CD14-positive monocyte (primary cell): ENCODE data around the gene MYOC. TPM values are rescaled to one million over a fixed set of nuclear protein-coding genes. Genes with fewer than 3 reads are reported as not detected.

Experiments
- DNase-seq, 3 donors: peaks; one replicate each; pipeline ENCODE4 v3.0.0-alpha.2; 2011 to 2022
- H2AFZ ChIP-seq: 2 replicates; pipeline ENCODE4 v1.6.0; 2012; ENCODE audit warnings: mild to moderate bottlenecking, low read depth, low read length, inconsistent platforms; ENCODE audit not compliant: insufficient read depth, poor library complexity, severe bottlenecking
- H3K27ac ChIP-seq, 2 donors: 1 replicate in 1 of 2; 2 replicates in 1 of 2; pipeline ENCODE4 v1.5.1; 2012 to 2013; ENCODE audit warnings: low read length in 2 of 2, control low read depth in 1 of 2, inconsistent platforms in 1 of 2, low read depth in 1 of 2, mild to moderate bottlenecking in 1 of 2
- H3K27me3 ChIP-seq, 2 donors: one replicate each; pipeline versions ENCODE4 v1.6.0 to v1.6.1; 2011 to 2013; ENCODE audit warnings: low read length in 2 of 2; ENCODE audit not compliant: control insufficient read depth in 2 of 2, insufficient read depth in 2 of 2
- H3K36me3 ChIP-seq, 2 donors: replicated peaks in 1 of 2; 1 replicate in 1 of 2; 2 replicates in 1 of 2; pipeline versions ENCODE4 v1.5.1 to v1.6.1; 2012 to 2013; ENCODE audit warnings: low read length in 2 of 2, control low read depth in 1 of 2, inconsistent platforms in 1 of 2, mild to moderate bottlenecking in 1 of 2; ENCODE audit not compliant: insufficient read depth in 2 of 2, control insufficient read depth in 1 of 2
- H3K4me1 ChIP-seq, 2 donors: 1 replicate in 1 of 2; 2 replicates in 1 of 2; pipeline versions ENCODE4 v1.5.1 to v1.6.1; 2012 to 2013; ENCODE audit warnings: low read length in 2 of 2, control low read depth in 1 of 2, inconsistent platforms in 1 of 2, mild to moderate bottlenecking in 1 of 2, moderate library complexity in 1 of 2; ENCODE audit not compliant: insufficient read depth in 2 of 2, control insufficient read depth in 1 of 2
- H3K4me2 ChIP-seq: replicated peaks from 2 replicates; pipeline ENCODE3; 2012; ENCODE audit warnings: low read length, moderate library complexity, mild to moderate bottlenecking; ENCODE audit not compliant: poor library complexity, severe bottlenecking; ENCODE audit errors: extremely low read depth
- H3K4me3 ChIP-seq, 3 experiments: fragments of 200-600 bp in 1 of 3; sonication (generic) in 1 of 3; replicated peaks in 1 of 3; 1 replicate in 2 of 3; 2 replicates in 1 of 3; pipeline ENCODE4 v1.5.1; 2011 to 2013; ENCODE audit warnings: low read length in 3 of 3, mild to moderate bottlenecking in 3 of 3, control low read depth in 2 of 3, low read depth in 2 of 3, inconsistent platforms in 1 of 3, moderate library complexity in 1 of 3
- H3K79me2 ChIP-seq: 2 replicates; pipeline ENCODE4 v1.6.0; 2012; ENCODE audit warnings: mild to moderate bottlenecking, control low read depth, inconsistent platforms, low read length, moderate library complexity; ENCODE audit not compliant: insufficient read depth
- H3K9ac ChIP-seq: 2 replicates; pipeline ENCODE4 v1.6.0; 2017; ENCODE audit warnings: low read length, mild to moderate bottlenecking; ENCODE audit not compliant: insufficient read depth, poor library complexity, severe bottlenecking
- H3K9me3 ChIP-seq, 2 donors: replicated peaks in 1 of 2; 1 replicate in 1 of 2; 2 replicates in 1 of 2; pipeline versions ENCODE4 v1.5.1 to v1.6.1; 2012 to 2013; ENCODE audit warnings: low read length in 2 of 2, control low read depth in 1 of 2; ENCODE audit not compliant: control insufficient read depth in 1 of 2, insufficient read depth in 1 of 2
- H4K20me1 ChIP-seq: 2 replicates; pipeline ENCODE4 v1.6.0; 2012; ENCODE audit warnings: mild to moderate bottlenecking, low read length, control low read depth, moderate library complexity; ENCODE audit not compliant: insufficient read depth
- H3K27ac Mint-ChIP-seq, 7 donors: one replicate each; pipeline ENCODE4 v1.8.0; 2020; ENCODE audit warnings: mild to moderate bottlenecking in 7 of 7, mixed read lengths in 7 of 7, moderate library complexity in 6 of 7, inconsistent platforms in 2 of 7
- H3K27me3 Mint-ChIP-seq, 3 donors: one replicate each; pipeline ENCODE4 v1.8.0; 2021 to 2022; ENCODE audit warnings: low read depth in 3 of 3, mild to moderate bottlenecking in 3 of 3, mixed read lengths in 3 of 3, moderate library complexity in 3 of 3, inconsistent platforms in 1 of 3
- H3K36me3 Mint-ChIP-seq, 2 donors: one replicate each; pipeline ENCODE4 v1.8.0; 2020; ENCODE audit warnings: mixed read lengths in 2 of 2, inconsistent platforms in 1 of 2, mild to moderate bottlenecking in 1 of 2
- H3K4me1 Mint-ChIP-seq: one replicate; pipeline ENCODE4 v1.8.0; 2020; ENCODE audit warnings: mild to moderate bottlenecking, mixed read lengths
- H3K4me3 Mint-ChIP-seq, 2 donors: one replicate each; pipeline ENCODE4 v1.8.0; 2020; ENCODE audit warnings: mild to moderate bottlenecking in 2 of 2, mixed read lengths in 2 of 2, moderate library complexity in 1 of 2
- H3K9me3 Mint-ChIP-seq, 7 donors: one replicate each; pipeline ENCODE4 v1.8.0; 2020 to 2022; ENCODE audit warnings: mixed read lengths in 7 of 7, mild to moderate bottlenecking in 6 of 7, moderate library complexity in 6 of 7, inconsistent platforms in 2 of 7
- CTCF ChIP-seq: fragments of 200-600 bp; IDR thresholded peaks from one replicate; pipeline ENCODE4 v1.8.0; 2022; ENCODE audit warnings: antibody characterized with exemption, mild to moderate bottlenecking
- WGBS: methylation state at CpG from one replicate; pipeline ENCODE4 v1.1.5; 2013; ENCODE audit warnings: missing lambda C conversion rate; ENCODE audit not compliant: insufficient coverage; 5-methylcytosine and 5-hydroxymethylcytosine counted together
- intact Hi-C, 2 donors: fragments of 100-400 bp; cut with micrococcal nuclease; formaldehyde crosslinking; loops; one replicate each; pipeline versions ENCODE4 v1.15.0 to v1.15.1; 2023
- polyA plus RNA-seq, 3 donors: library from polyadenylated mRNA; depleted of rRNA in 1 of 3; unstranded in 2 of 3; stranded (reverse) in 1 of 3; fragments of 300-500 nt in 2 of 3; fragments of >200 nt in 1 of 3; fragmentation: Illumina TruSeq in 2 of 3; gene quantifications; 1 replicate in 2 of 3; 2 replicates in 1 of 3; pipeline ENCODE4 v1.2.3, GENCODE V29; 2012 to 2021

The MYOC gene
- polyA plus RNA-seq, 3 donors: not detected

GRCh38 chr1:171646249-171646560 is 6.3 kb downstream of the MYOC start:
- no peaks in the 10 kb centered on the region for H3K27me3 ChIP-seq
- no peaks in the 10 kb centered on the region for H3K36me3 ChIP-seq
- DNase-seq: no peak
- H3K9ac ChIP-seq: no peak overlapping the region
- H3K27ac ChIP-seq: no peak overlapping the region
- no peak overlapping the region for H3K4me2 ChIP-seq
- no peak overlapping the region for H3K4me3 ChIP-seq
- H4K20me1 ChIP-seq: no peaks in the 10 kb centered on the region
- H3K4me1 ChIP-seq: peaks cover 0 to 3% of the 10 kb centered on the region in 2 donors
- Mint-ChIP-seq H3K4me1 (peaks cover 8% of the 10 kb centered on the region), H3K36me3 (no peaks in the 10 kb centered on the region), H3K9me3 (no peaks in the 10 kb centered on the region), H3K27ac (no peak overlapping the region), H3K27me3 (peaks cover 0 to 6% (median 2%) of the 10 kb centered on the region in 3 donors), H3K4me3 (no peak overlapping the region)
- no peak for TF ChIP-seq CTCF
- no peak overlapping the region for H2AFZ ChIP-seq
- intact Hi-C loops: no loop called here
- H3K9me3 ChIP-seq: no peaks in the 10 kb centered on the region
- no CpG with 5 or more reads among the region's 1 CpG for WGBS
- H3K79me2 ChIP-seq: no peaks in the 10 kb centered on the region

DNA sequence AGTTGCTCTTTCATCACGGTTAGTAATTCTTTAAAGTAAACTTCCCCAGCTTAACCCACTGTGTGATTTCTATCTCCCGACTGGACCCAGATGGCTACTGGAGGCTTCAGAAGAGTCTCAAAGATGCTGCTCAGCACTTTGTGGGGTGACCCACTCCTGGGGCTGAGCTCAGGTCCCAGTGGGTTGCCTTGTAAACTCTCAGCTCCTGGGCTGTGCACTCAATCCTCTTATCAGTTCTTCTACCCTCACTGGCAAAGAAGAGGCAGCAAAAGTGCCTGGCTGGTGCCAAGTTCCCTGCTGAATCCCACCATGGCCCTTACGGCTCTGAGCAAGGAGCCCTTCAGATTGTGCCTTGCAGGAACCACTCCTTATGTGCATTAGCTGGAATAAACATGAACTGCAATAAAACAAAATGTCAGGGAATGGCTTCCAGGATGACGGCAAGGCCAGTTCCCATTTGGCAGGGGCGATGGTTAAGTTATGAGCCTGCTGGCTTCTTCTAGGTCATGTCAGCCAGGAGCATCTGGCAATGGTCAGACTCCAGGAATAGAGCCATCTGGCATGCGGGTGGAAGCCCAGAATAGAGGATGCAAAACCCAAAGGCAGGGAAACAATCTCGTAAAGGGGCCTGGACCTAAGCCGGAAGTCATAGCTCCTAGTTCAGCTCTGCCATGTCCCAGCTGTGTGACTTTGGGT is 6.8 kb downstream of the MYOC start:
- Mint-ChIP-seq H3K4me1 (peaks cover 8% of the 10 kb centered on the region), H3K27ac (no peak overlapping the region), H3K36me3 (no peaks in the 10 kb centered on the region), H3K27me3 (peaks cover 0 to 6% (median 2%) of the 10 kb centered on the region in 3 donors), H3K4me3 (no peak overlapping the region), H3K9me3 (no peaks in the 10 kb centered on the region)
- Histone ChIP-seq H3K4me3 (no peak overlapping the region), H3K36me3 (no peaks in the 10 kb centered on the region), H3K4me2 (no peak overlapping the region), H3K27ac (no peak overlapping the region), H3K27me3 (no peaks in the 10 kb centered on the region), H2AFZ (peak overlapping the region; percentile 22), H3K4me1 (peaks cover 0 to 3% of the 10 kb centered on the region in 2 donors), H4K20me1 (no peaks in the 10 kb centered on the region), H3K9ac (no peak overlapping the region), H3K9me3 (no peaks in the 10 kb centered on the region), H3K79me2 (no peaks in the 10 kb centered on the region)
- 74% methylated on average over 7 of the region's 8 CpGs for WGBS
- no peak for TF ChIP-seq CTCF
- DNase-seq: no peak
- intact Hi-C loops: no loop called here
